ENCODE results near the gene C16orf78.

The C16orf78 gene

GRCh38 chr16:49338611-49339265, 34.9 kb upstream of the C16orf78 start:
- Histone ChIP-seq H3K27ac (ENCODE audit: low read length) (no peak overlapping the region), H3K4me3 (ENCODE audit: low read length in 2 of 2) (no peak overlapping the region), H3K27me3 (ENCODE audit: control insufficient read depth in 1 of 2, insufficient read depth in 2 of 2, low read length in 2 of 2) (peaks cover 15 to 16% of the 10 kb centered on the region in 2 donors), H3K9me3 (ENCODE audit: control insufficient read depth in 2 of 2, low read length in 2 of 2) (no peaks in the 10 kb centered on the region), H3K9ac (ENCODE audit: low read length in 2 of 2) (no peak overlapping the region), H3K36me3 (ENCODE audit: control insufficient read depth in 2 of 2, insufficient read depth in 2 of 2, low read length in 2 of 2) (no peaks in the 10 kb centered on the region), H3K4me1 (ENCODE audit: control insufficient read depth, insufficient read depth, low read length) (no peaks in the 10 kb centered on the region)

- Histone ChIP-seq H3K27ac (ENCODE audit: low read length) (no peak overlapping the region), H3K4me1 (ENCODE audit: control insufficient read depth, insufficient read depth, low read length) (no peaks in the 10 kb centered on the region), H3K9me3 (ENCODE audit: control insufficient read depth in 2 of 2, low read length in 2 of 2) (no peaks in the 10 kb centered on the region), H3K36me3 (ENCODE audit: control insufficient read depth in 2 of 2, insufficient read depth in 2 of 2, low read length in 2 of 2) (no peaks in the 10 kb centered on the region), H3K9ac (ENCODE audit: low read length in 2 of 2) (no peak overlapping the region), H3K4me3 (ENCODE audit: low read length in 2 of 2) (no peak overlapping the region), H3K27me3 (ENCODE audit: control insufficient read depth in 1 of 2, insufficient read depth in 2 of 2, low read length in 2 of 2) (peaks cover 15 to 18% of the 10 kb centered on the region in 2 donors)
Measured at GRCh38 chr16:49340466-49340865, 33.1 kb upstream of the C16orf78 start.

- Histone ChIP-seq H3K27ac (ENCODE audit: low read length) (no peak overlapping the region), H3K4me1 (ENCODE audit: control insufficient read depth, insufficient read depth, low read length) (no peaks in the 10 kb centered on the region), H3K4me3 (ENCODE audit: low read length in 2 of 2) (no peak overlapping the region), H3K36me3 (ENCODE audit: control insufficient read depth in 2 of 2, insufficient read depth in 2 of 2, low read length in 2 of 2) (no peaks in the 10 kb centered on the region), H3K9me3 (ENCODE audit: control insufficient read depth in 2 of 2, low read length in 2 of 2) (no peaks in the 10 kb centered on the region), H3K27me3 (ENCODE audit: control insufficient read depth in 1 of 2, insufficient read depth in 2 of 2, low read length in 2 of 2) (peaks cover 12 to 15% of the 10 kb centered on the region in 2 donors), H3K9ac (ENCODE audit: low read length in 2 of 2) (no peak overlapping the region)
Measured at GRCh38 chr16:49341706-49342105, 31.9 kb upstream of the C16orf78 start.

- no peak overlapping the region for H3K9ac ChIP-seq (ENCODE audit: low read length in 2 of 2)
- no peaks in the 10 kb centered on the region for H3K4me1 ChIP-seq (ENCODE audit: control insufficient read depth, insufficient read depth, low read length)
- no peaks in the 10 kb centered on the region for H3K9me3 ChIP-seq (ENCODE audit: control insufficient read depth in 2 of 2, low read length in 2 of 2)
- no peak overlapping the region for H3K4me3 ChIP-seq (ENCODE audit: low read length in 2 of 2)
- H3K36me3 ChIP-seq (ENCODE audit: control insufficient read depth in 2 of 2, insufficient read depth in 2 of 2, low read length in 2 of 2): no peaks in the 10 kb centered on the region
- H3K27me3 ChIP-seq (ENCODE audit: control insufficient read depth in 1 of 2, insufficient read depth in 2 of 2, low read length in 2 of 2): peaks cover 12 to 18% of the 10 kb centered on the region in 2 donors
- H3K27ac ChIP-seq (ENCODE audit: low read length): no peak overlapping the region
Measured at GRCh38 chr16:49342336-49343265, 31.0 kb upstream of the C16orf78 start.

GRCh38 chr16:49343291-49343690, 30.3 kb upstream of the C16orf78 start:
- H3K27ac ChIP-seq (ENCODE audit: low read length): no peak overlapping the region
- H3K9ac ChIP-seq (ENCODE audit: low read length in 2 of 2): no peak overlapping the region
- peaks cover 9 to 14% of the 10 kb centered on the region in 2 donors for H3K27me3 ChIP-seq (ENCODE audit: control insufficient read depth in 1 of 2, insufficient read depth in 2 of 2, low read length in 2 of 2)
- H3K4me1 ChIP-seq (ENCODE audit: control insufficient read depth, insufficient read depth, low read length): no peaks in the 10 kb centered on the region
- no peak overlapping the region for H3K4me3 ChIP-seq (ENCODE audit: low read length in 2 of 2)
- H3K9me3 ChIP-seq (ENCODE audit: control insufficient read depth in 2 of 2, low read length in 2 of 2): no peaks in the 10 kb centered on the region
- no peaks in the 10 kb centered on the region for H3K36me3 ChIP-seq (ENCODE audit: control insufficient read depth in 2 of 2, insufficient read depth in 2 of 2, low read length in 2 of 2)

- Histone ChIP-seq H3K4me3 (ENCODE audit: low read length in 2 of 2) (no peak overlapping the region), H3K36me3 (ENCODE audit: control insufficient read depth in 2 of 2, insufficient read depth in 2 of 2, low read length in 2 of 2) (no peaks in the 10 kb centered on the region), H3K9ac (ENCODE audit: low read length in 2 of 2) (no peak overlapping the region), H3K4me1 (ENCODE audit: control insufficient read depth, insufficient read depth, low read length) (no peaks in the 10 kb centered on the region), H3K27ac (ENCODE audit: low read length) (no peak overlapping the region), H3K27me3 (ENCODE audit: control insufficient read depth in 1 of 2, insufficient read depth in 2 of 2, low read length in 2 of 2) (peaks cover 8 to 20% of the 10 kb centered on the region in 2 donors), H3K9me3 (ENCODE audit: control insufficient read depth in 2 of 2, low read length in 2 of 2) (no peaks in the 10 kb centered on the region)
Measured at GRCh38 chr16:49344401-49344800, 29.2 kb upstream of the C16orf78 start.

- Histone ChIP-seq H3K9ac (ENCODE audit: low read length in 2 of 2) (no peak overlapping the region), H3K27ac (ENCODE audit: low read length) (no peak overlapping the region), H3K4me1 (ENCODE audit: control insufficient read depth, insufficient read depth, low read length) (no peaks in the 10 kb centered on the region), H3K9me3 (ENCODE audit: control insufficient read depth in 2 of 2, low read length in 2 of 2) (no peaks in the 10 kb centered on the region), H3K36me3 (ENCODE audit: control insufficient read depth in 2 of 2, insufficient read depth in 2 of 2, low read length in 2 of 2) (no peaks in the 10 kb centered on the region), H3K27me3 (ENCODE audit: control insufficient read depth in 1 of 2, insufficient read depth in 2 of 2, low read length in 2 of 2) (peaks cover 14 to 28% of the 10 kb centered on the region in 2 donors), H3K4me3 (ENCODE audit: low read length in 2 of 2) (no peak overlapping the region)
Measured at GRCh38 chr16:49345829-49346228, 27.8 kb upstream of the C16orf78 start.

GRCh38 chr16:49346459-49346858, 27.1 kb upstream of the C16orf78 start:
- Histone ChIP-seq H3K27me3 (ENCODE audit: control insufficient read depth in 1 of 2, insufficient read depth in 2 of 2, low read length in 2 of 2) (peaks cover 20 to 34% of the 10 kb centered on the region in 2 donors), H3K4me3 (ENCODE audit: low read length in 2 of 2) (no peak overlapping the region), H3K36me3 (ENCODE audit: control insufficient read depth in 2 of 2, insufficient read depth in 2 of 2, low read length in 2 of 2) (no peaks in the 10 kb centered on the region), H3K9me3 (ENCODE audit: control insufficient read depth in 2 of 2, low read length in 2 of 2) (no peaks in the 10 kb centered on the region), H3K4me1 (ENCODE audit: control insufficient read depth, insufficient read depth, low read length) (no peaks in the 10 kb centered on the region), H3K9ac (ENCODE audit: low read length in 2 of 2) (no peak overlapping the region), H3K27ac (ENCODE audit: low read length) (no peak overlapping the region)

GRCh38 chr16:49347476-49347875, 26.1 kb upstream of the C16orf78 start:
- Histone ChIP-seq H3K36me3 (ENCODE audit: control insufficient read depth in 2 of 2, insufficient read depth in 2 of 2, low read length in 2 of 2) (no peaks in the 10 kb centered on the region), H3K4me1 (ENCODE audit: control insufficient read depth, insufficient read depth, low read length) (no peaks in the 10 kb centered on the region), H3K4me3 (ENCODE audit: low read length in 2 of 2) (no peak overlapping the region), H3K9me3 (ENCODE audit: control insufficient read depth in 2 of 2, low read length in 2 of 2) (no peaks in the 10 kb centered on the region), H3K9ac (ENCODE audit: low read length in 2 of 2) (no peak overlapping the region), H3K27me3 (ENCODE audit: control insufficient read depth in 1 of 2, insufficient read depth in 2 of 2, low read length in 2 of 2) (peaks cover 20 to 33% of the 10 kb centered on the region in 2 donors), H3K27ac (ENCODE audit: low read length) (no peak overlapping the region)

- Histone ChIP-seq H3K36me3 (ENCODE audit: control insufficient read depth in 2 of 2, insufficient read depth in 2 of 2, low read length in 2 of 2) (no peaks in the 10 kb centered on the region), H3K9ac (ENCODE audit: low read length in 2 of 2) (no peak overlapping the region), H3K27me3 (ENCODE audit: control insufficient read depth in 1 of 2, insufficient read depth in 2 of 2, low read length in 2 of 2) (peaks cover 20 to 33% of the 10 kb centered on the region in 2 donors), H3K4me3 (ENCODE audit: low read length in 2 of 2) (no peak overlapping the region), H3K27ac (ENCODE audit: low read length) (no peak overlapping the region), H3K9me3 (ENCODE audit: control insufficient read depth in 2 of 2, low read length in 2 of 2) (no peaks in the 10 kb centered on the region), H3K4me1 (ENCODE audit: control insufficient read depth, insufficient read depth, low read length) (no peaks in the 10 kb centered on the region)
Measured at GRCh38 chr16:49348408-49349176, 25.0 kb upstream of the C16orf78 start.

Data from stomach smooth muscle (tissue), 2 donors.